HG03558 (cell line): ENCODE results near the gene USP17L15.
"Not testable (repeated sequence)": the region's sequence is repeated elsewhere in the genome, so short reads cannot be mapped to it uniquely, and the experiment has no call there.

ENCODE experiments used
- ATAC-seq: cut with Tn5 transposase; IDR thresholded peaks from one replicate; pipeline ENCODE4 v1.9.1; 2021; ENCODE audit warnings: moderate number of reproducible peaks; ENCODE audit not compliant: unreplicated experiment; ENCODE audit errors: extremely low read depth

USP17L15 gene, protein sequence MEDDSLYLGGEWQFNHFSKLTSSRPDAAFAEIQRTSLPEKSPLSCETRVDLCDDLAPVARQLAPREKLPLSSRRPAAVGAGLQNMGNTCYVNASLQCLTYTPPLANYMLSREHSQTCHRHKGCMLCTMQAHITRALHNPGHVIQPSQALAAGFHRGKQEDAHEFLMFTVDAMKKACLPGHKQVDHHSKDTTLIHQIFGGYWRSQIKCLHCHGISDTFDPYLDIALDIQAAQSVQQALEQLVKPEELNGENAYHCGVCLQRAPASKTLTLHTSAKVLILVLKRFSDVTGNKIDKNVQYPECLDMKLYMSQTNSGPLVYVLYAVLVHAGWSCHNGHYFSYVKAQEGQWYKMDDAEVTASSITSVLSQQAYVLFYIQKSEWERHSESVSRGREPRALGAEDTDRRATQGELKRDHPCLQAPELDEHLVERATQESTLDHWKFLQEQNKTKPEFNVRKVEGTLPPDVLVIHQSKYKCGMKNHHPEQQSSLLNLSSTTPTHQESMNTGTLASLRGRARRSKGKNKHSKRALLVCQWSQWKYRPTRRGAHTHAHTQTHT

DNA sequence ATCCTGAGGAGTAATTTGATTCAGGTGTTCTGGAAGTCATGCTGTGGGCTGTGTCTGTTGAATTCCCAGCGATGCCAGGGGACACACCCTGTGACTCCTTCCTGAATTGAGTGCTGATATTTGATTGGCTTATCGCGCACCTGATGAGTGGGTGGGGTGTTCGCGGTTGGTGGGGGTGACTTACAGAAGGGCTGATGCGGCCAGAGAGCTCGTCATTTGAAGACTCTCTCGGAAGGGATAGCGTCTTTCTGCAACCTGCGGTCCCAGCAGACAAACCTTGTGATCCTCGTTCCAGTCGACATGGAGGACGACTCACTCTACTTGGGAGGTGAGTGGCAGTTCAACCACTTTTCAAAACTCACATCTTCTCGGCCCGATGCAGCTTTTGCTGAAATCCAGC lies at the start of gene USP17L15:
Gene USP17L15, plus strand, starts transcription at position 301 of the 400 bp plus-strand sequence. Its CDS starts 0 bp downstream, at position 301.
- ATAC-seq = not testable (repeated sequence)

DNA sequence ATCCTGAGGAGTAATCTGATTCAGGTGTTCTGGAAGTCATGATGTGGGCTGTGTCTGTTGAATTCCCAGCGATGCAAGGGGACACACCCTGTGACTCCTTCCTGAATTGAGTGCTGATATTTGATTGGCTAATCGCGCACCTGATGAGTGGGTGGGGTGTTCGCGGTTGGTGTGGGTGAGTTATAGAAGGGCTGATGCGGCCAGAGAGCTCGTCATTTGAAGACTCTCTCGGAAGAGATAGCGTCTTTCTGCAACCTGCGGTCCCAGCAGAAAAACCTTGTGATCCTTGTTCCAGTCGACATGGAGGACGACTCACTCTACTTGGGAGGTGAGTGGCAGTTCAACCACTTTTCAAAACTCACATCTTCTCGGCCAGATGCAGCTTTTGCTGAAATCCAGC lies 23.8 kb upstream of the USP17L15 start, which contains the start of gene USP17L10:
Gene USP17L10, plus strand, starts transcription at position 301 of the 400 bp plus-strand sequence. Its CDS starts 0 bp downstream, at position 301.
- not testable (repeated sequence) for ATAC-seq

DNA sequence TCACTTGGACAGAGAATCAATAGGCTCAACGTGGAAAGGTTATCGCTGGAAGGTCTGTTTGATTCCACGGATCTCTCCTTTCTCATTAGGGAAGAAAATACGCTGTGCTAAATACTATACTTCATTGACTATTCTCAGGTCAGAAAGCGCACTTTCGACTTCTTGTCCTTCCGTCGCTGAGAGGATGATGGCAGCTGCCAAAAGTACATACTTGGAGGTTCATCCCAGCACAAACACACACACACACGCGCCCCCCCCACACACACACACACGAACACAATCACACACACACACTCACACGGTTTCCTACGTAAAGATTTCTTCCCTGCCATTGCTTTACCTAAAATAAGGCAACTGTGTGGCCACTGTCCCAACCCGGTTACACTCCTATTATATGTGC lies 19.5 kb upstream of the USP17L15 start:
- ATAC-seq = not testable (repeated sequence)

DNA sequence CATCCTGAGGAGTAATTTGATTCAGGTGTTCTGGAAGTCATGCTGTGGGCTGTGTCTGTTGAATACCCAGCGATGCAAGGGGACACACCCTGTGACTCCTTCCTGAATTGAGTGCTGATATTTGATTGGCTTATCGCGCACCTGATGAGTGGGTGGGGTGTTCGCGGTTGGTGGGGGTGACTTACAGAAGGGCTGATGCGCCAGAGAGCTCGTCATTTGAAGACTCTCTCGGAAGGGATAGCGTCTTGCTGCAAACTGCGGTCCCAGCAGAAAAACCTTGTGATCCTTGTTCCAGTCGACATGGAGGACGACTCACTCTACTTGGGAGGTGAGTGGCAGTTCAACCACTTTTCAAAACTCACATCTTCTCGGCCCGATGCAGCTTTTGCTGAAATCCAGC lies 19.1 kb upstream of the USP17L15 start, which contains the start of gene USP17L11:
Gene USP17L11, plus strand, starts transcription at position 301 of the 400 bp plus-strand sequence. Its CDS starts 0 bp downstream, at position 301.
- ATAC-seq = not testable (repeated sequence)

DNA sequence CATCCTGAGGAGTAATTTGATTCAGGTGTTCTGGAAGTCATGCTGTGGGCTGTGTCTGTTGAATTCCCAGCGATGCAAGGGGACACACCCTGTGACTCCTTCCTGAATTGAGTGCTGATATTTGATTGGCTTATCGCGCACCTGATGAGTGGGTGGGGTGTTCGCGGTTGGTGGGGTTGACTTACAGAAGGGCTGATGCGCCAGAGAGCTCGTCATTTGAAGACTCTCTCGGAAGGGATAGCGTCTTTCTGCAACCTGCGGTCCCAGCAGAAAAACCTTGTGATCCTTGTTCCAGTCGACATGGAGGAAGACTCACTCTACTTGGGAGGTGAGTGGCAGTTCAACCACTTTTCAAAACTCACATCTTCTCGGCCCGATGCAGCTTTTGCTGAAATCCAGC lies 14.3 kb upstream of the USP17L15 start, which contains the start of gene USP17L12:
Gene USP17L12, plus strand, starts transcription at position 301 of the 400 bp plus-strand sequence. Its CDS starts 0 bp downstream, at position 301.
- not testable (repeated sequence) for ATAC-seq

DNA sequence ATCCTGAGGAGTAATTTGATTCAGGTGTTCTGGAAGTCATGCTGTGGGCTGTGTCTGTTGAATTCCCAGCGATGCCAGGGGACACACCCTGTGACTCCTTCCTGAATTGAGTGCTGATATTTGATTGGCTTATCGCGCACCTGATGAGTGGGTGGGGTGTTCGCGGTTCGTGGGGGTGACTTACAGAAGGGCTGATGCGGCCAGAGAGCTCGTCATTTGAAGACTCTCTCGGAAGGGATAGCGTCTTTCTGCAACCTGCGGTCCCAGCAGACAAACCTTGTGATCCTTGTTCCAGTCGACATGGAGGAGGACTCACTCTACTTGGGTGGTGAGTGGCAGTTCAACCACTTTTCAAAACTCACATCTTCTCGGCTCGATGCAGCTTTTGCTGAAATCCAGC lies 9.6 kb upstream of the USP17L15 start, which contains the start of gene USP17L13:
Gene USP17L13, plus strand, starts transcription at position 301 of the 400 bp plus-strand sequence. Its CDS starts 0 bp downstream, at position 301.
- not testable (repeated sequence) for ATAC-seq

DNA sequence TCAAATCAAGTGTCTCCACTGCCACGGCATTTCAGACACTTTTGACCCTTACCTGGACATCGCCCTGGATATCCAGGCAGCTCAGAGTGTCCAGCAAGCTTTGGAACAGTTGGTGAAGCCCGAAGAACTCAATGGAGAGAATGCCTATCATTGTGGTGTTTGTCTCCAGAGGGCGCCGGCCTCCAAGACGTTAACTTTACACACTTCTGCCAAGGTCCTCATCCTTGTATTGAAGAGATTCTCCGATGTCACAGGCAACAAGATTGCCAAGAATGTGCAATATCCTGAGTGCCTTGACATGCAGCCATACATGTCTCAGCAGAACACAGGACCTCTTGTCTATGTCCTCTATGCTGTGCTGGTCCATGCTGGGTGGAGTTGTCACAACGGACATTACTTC lies 3.9 kb upstream of the USP17L15 start:
- not testable (repeated sequence) for ATAC-seq

DNA sequence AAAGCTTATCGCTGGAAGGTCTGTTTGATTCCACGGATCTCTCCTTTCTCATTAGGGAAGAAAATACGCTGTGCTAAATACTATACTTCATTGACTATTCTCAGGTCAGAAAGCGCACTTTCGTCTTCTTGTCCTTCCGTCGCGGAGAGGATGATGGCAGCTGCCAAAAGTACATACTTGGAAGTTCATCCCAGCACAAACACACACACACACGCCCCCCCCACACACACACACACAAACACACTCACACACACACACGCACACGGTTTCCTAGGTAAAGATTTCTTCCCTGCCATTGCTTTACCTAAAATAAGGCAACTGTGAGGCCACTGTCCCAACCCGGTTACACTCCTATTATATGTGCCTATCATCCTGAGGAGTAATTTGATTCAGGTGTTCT lies 4.3 kb downstream of the USP17L15 start:
- not testable (repeated sequence) for ATAC-seq

DNA sequence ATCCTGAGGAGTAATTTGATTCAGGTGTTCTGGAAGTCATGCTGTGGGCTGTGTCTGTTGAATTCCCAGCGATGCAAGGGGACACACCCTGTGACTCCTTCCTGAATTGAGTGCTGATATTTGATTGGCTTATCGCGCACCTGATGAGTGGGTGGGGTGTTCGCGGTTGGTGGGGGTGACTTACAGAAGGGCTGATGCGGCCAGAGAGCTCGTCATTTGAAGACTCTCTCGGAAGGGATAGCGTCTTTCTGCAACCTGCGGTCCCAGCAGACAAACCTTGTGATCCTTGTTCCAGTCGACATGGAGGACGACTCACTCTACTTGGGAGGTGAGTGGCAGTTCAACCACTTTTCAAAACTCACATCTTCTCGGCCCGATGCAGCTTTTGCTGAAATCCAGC lies 9.4 kb downstream of the USP17L15 start, which contains the start of gene USP17L17:
Gene USP17L17, plus strand, starts transcription at position 301 of the 400 bp plus-strand sequence. Its CDS starts 0 bp downstream, at position 301.
- not testable (repeated sequence) for ATAC-seq

DNA sequence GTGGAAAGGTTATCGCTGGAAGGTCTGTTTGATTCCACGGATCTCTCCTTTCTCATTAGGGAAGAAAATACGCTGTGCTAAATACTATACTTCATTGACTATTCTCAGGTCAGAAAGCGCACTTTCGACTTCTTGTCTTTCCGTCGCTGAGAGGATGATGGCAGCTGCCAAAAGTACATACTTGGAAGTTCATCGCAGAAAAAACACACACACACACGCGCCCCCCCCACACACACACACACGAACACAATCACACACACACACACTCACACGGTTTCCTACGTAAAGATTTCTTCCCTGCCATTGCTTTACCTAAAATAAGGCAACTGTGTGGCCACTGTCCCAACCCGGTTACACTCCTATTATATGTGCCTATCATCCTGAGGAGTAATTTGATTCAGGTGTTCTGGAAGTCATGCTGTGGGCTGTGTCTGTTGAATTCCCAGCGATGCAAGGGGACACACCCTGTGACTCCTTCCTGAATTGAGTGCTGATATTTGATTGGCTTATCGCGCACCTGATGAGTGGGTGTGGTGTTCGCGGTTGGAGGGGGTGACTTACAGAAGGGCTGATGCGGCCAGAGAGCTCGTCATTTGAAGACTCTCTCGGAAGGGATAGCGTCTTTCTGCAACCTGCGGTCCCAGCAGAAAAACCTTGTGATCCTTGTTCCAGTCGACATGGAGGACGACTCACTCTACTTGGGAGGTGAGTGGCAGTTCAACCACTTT lies 13.9 kb downstream of the USP17L15 start, which contains the start of gene USP17L18:
Gene USP17L18, plus strand, starts transcription at position 678 of the 728 bp plus-strand sequence. Its CDS starts 0 bp downstream, at position 678.
- not testable (repeated sequence) for ATAC-seq

DNA sequence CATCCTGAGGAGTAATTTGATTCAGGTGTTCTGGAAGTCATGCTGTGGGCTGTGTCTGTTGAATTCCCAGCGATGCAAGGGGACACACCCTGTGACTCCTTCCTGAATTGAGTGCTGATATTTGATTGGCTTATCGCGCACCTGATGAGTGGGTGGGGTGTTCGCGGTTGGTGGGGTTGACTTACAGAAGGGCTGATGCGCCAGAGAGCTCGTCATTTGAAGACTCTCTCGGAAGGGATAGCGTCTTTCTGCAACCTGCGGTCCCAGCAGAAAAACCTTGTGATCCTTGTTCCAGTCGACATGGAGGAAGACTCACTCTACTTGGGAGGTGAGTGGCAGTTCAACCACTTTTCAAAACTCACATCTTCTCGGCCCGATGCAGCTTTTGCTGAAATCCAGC lies 18.9 kb downstream of the USP17L15 start, which contains the start of gene USP17L19:
Gene USP17L19, plus strand, starts transcription at position 301 of the 400 bp plus-strand sequence. Its CDS starts 0 bp downstream, at position 301.
- not testable (repeated sequence) for ATAC-seq

DNA sequence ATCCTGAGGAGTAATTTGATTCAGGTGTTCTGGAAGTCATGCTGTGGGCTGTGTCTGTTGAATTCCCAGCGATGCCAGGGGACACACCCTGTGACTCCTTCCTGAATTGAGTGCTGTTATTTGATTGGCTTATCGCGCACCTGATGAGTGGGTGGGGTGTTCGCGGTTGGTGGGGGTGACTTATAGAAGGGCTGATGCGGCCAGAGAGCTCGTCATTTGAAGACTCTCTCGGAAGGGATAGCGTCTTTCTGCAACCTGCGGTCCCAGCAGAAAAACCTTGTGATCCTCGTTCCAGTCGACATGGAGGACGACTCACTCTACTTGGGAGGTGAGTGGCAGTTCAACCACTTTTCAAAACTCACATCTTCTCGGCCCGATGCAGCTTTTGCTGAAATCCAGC lies 23.6 kb downstream of the USP17L15 start, which contains the start of gene USP17L20:
Gene USP17L20, plus strand, starts transcription at position 301 of the 400 bp plus-strand sequence. Its CDS starts 0 bp downstream, at position 301.
- ATAC-seq = not testable (repeated sequence)

DNA sequence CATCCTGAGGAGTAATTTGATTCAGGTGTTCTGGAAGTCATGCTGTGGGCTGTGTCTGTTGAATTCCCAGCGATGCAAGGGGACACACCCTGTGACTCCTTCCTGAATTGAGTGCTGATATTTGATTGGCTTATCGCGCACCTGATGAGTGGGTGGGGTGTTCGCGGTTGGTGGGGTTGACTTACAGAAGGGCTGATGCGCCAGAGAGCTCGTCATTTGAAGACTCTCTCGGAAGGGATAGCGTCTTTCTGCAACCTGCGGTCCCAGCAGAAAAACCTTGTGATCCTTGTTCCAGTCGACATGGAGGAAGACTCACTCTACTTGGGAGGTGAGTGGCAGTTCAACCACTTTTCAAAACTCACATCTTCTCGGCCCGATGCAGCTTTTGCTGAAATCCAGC lies 28.4 kb downstream of the USP17L15 start, which contains the start of gene USP17L21:
Gene USP17L21, plus strand, starts transcription at position 301 of the 400 bp plus-strand sequence. Its CDS starts 0 bp downstream, at position 301.
- ATAC-seq = not testable (repeated sequence)

DNA sequence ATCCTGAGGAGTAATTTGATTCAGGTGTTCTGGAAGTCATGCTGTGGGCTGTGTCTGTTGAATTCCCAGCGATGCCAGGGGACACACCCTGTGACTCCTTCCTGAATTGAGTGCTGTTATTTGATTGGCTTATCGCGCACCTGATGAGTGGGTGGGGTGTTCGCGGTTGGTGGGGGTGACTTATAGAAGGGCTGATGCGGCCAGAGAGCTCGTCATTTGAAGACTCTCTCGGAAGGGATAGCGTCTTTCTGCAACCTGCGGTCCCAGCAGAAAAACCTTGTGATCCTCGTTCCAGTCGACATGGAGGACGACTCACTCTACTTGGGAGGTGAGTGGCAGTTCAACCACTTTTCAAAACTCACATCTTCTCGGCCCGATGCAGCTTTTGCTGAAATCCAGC lies 33.1 kb downstream of the USP17L15 start, which contains the start of gene USP17L22:
Gene USP17L22, plus strand, starts transcription at position 301 of the 400 bp plus-strand sequence. Its CDS starts 0 bp downstream, at position 301.
- not testable (repeated sequence) for ATAC-seq

DNA sequence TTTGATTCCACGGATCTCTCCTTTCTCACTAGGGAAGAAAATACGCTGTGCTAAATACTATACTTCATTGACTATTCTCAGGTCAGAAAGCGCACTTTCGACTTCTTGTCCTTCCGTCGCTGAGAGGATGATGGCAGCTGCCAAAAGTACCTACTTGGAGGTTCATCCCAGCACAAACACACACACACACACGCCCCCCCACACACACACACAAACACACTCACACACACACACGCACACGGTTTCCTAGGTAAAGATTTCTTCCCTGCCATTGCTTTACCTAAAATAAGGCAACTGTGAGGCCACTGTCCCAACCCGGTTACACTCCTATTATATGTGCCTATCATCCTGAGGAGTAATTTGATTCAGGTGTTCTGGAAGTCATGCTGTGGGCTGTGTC lies 37.5 kb downstream of the USP17L15 start:
- not testable (repeated sequence) for ATAC-seq
